Suppressor macrophage treated with lipopolysaccharide for 1 hour (primary cell): ENCODE results near the gene CHD5.

Experiments used
- DNase-seq, 3 donors: peaks; one replicate each; pipeline ENCODE4 v3.0.0-alpha.2; 2020 to 2022

CHD5 gene

DNA sequence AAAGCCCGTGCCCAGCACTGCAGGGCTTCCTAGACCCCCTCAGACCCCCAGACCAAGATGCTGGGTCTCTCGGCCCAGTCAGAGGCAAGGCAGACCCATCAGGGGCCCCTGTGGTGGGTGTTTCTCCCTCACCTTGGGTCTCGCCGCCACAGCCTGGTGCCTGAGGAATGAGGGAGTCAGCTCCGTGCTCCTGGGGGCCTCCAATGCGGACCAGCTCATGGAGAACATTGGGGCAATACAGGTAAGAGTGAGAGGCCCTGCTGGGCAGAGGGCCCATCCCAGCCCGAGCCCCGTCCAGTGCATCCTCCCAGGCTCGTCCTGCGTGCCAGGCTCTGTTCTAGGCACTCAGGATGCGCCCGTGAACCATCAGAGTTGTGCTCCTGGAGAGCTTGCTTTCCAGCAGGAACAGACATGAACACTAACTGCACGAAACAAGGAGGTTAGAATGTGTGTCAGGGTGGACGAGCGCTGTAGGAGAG, 83.0 kb downstream of the CHD5 start:
- DNase-seq = no peak

DNA sequence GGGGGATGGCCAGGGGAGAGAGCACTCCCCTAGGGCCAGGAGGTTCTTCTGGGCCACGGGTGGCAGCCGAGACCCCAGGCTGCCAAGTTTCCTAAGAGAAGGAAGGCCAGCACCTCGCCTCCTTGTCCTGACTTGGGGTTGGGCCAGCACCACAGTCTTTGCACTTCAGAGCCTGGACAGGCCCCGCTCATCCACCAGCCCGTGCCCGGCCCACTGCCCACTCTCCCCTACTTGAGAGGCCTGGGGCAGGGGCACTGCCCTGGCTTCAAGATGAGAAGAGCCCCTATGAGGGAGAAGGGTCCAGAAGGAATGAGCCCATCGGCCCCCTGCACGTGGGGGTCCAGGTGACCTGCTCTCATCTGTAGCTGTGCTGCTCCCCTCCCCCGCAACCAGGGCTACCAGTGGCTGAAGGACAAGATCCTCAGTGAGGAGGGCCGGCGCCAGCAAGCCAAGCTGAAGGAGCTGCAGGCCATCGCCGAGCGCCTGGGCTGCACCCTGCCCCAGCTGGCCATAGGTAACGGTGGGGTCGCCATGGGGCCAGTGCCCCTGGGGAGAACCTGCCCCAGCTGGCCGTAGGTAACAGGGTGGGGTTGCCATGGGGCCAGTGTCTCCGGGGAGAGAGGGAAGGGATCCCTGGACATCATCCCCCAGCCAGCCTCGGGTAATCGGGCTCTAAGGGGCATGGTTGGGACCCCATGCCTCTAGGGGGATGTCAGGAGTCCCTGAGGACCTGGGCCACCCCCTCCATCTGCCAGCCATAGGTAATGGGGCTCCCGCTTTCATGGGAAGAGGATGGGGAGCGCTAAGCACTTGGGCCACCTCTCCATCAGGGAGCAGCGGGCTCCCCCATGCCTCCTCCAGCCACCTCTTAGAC, 83.6 kb downstream of the CHD5 start:
- DNase-seq = no peak

DNA sequence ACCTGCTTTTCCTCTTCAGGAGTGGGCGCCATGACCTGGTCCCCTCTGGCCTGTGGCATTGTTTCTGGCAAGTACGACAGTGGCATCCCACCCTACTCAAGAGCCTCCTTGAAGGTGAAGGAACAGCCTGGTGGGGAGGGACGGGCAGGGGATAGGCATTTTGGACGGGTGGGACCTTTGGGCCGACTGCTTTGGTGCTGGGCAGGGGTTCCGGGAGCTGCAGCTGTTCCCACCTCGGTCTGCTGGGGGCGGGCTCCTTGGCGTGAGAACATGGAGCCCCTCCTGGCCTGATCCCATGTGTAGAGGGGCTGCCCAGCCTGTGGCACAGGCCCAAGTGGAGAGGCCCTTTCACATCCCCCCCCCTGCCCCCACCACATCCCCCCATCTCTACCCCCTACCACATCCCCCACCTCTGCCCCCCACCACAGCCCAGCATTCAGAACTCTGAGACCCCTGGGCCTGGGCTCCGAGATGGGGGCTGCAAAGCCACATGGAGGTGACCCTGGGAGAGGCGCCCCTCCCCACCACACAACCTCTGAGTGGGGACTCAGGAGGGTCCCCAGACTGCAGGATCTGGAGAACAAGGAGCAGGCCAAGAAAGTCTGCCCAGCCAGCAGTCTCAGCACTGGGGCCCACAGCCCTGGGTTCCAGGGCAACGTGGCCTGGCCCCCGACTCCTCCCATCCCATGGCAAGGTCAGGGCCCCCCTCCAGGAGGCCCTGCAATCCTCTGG, 84.4 kb downstream of the CHD5 start:
- no peak for DNase-seq

DNA sequence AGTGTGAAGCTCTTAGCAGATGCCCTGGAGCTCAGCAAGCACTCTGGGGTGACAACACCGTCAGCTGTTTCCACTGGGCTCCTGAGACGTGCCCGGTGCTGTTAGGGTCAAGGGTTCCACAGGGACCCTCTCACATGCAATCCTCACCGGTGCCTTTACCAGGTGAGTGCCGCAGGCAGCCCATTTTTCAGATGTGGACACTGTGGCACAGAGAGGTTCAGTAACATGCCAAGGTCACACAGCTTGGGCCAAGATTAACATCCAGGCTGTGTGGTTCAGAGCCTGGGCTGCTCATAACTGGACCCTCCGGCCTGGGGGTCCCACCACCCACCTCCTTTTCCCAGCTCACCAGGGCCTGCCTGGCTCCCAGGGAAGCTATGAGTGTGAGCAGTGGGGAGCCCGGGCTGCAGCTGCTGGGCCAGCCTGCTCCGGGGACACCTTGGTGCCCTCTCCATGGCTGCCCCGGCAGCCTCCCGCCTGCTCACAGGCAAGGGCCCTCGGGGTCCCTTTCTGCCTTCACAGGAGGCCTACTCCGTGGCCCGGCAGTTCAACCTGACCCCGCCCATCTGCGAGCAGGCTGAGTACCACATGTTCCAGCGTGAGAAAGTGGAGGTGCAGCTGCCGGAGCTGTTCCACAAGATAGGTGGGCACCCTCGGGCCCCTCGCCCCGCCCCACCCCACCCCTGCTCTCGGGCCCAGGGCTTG, 85.2 kb downstream of the CHD5 start:
- DNase-seq = no peak

DNA sequence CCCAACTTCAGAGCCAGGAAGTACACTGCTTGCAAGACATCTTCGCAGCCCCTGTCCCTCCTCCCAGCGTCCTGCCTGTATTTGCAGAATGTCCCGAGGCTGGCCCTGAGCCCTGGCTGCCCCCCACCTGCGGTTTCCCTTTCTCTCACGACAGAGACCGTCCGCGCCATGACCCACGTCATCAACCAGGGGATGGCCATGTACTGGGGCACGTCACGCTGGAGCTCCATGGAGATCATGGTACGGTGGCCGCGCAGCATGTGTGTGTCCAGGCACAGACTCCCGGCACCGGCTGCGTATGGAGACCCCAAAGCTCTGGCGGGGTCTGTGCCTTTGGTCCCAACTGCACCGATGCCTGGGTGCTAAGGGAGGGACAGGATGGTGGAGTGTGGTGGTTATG, 85.9 kb downstream of the CHD5 start:
- no peak for DNase-seq

DNA sequence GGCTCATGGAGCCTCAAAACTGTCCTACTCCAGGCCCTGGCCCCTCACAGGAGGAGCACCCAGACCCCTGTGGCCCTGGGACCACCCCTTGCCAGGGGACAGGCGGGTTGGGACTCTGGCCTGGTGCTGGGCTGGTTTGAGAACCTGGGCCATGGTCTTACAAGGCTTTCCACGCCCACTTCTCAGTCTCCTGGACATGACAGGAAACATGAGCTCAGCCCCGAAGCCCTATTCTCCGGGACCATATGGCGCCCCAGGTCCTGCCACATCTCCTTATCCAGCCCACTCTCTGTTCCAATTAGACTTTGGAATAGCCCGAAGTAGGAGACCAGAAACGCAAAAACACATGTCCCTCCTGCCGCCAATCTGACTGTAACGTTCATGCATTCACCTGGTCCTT, 86.5 kb downstream of the CHD5 start:
- DNase-seq = no peak

DNA sequence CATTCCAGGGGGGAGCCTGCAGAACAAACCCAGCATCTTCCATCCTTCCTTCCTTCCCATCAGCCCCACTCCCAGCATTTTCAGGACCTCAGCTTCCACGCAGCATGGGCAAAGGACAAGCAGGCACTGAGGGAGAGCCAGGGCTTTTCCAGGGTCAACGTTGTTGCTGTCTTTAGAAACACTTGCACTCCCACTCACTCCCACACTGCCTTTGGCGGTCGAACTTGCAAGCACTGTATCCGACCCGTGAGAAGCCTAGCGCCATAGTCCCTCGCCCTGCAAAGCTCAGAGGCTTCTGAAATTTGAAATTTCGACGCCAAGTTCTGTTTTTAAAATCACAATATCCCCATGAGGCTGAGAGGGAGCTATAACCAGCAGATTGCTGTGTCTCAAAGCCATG, 87.0 kb downstream of the CHD5 start:
- no peak for DNase-seq

DNA sequence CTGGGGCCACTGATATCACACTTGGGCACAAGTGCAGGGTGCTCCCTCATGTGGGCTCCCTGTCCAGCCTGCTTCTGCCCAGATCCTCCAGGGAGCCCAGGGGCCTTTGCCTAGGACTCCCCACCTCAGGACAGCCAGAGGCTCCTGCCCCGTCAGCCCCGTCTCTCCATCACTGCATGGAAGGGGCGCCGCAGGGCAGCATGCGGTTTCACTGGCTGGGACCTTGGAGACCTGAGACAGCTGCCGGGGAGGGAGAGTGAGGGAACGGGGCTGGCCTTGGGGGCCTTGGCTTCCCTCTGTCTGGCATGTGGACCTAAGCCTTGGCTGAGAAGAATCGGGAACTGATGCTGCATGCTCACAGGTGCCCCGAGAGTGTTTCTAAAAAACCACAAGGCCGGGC, 87.9 kb downstream of the CHD5 start:
- DNase-seq = no peak

DNA sequence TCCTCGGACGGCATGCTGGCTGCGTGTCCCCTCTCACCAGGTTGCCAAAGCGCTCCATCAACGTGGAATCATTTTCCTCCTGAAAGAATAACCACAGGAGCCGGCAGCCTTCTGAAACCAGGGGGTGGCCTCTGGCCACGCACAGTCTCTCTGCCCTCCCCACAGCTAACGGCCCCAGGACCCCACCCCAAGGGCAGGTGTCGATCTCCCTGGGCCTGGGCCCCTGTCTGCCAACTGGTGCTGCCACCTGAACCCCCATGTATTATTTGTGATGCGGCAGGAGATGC, 88.4 kb downstream of the CHD5 start:
- no peak for DNase-seq

DNA sequence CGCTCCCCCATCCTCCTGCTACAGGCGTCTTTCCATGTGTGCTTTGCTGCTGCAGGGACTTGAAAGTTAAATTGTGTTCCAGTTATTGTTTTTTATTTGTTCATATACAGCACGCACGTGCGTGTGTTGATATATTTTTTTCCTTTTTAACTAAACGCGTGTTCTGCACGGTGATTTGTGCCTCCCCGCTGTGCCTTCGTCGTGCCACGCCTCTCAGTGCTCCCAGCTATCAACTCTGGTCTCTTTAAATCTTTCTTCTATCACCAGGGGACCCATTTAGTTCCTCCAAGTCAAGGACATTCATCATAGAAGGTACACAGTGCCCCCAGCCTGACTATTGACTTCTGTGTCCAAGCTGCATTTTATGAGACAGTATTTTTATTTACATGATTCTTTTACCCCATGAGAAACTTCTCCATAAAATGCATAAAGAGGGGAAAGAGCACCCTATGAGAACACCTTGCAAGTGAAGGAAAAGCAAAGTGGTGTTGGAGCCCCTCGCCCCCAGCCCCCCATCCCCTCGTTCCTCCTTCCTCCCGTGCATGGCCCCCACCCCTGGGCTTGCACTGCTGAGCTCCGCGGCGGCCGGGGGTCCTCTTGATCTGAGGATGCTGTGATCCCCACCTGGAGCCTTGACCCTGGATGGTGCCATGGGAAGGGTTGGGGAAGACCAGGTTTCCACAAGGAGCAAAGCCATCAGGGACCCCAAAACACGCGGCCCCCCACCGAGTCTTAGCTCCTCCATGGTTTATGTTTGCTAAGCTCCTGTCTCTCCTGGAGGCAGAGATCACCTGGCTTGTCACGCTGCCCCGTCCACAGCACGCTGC, 88.9 kb downstream of the CHD5 start:
- DNase-seq = no peak

DNA sequence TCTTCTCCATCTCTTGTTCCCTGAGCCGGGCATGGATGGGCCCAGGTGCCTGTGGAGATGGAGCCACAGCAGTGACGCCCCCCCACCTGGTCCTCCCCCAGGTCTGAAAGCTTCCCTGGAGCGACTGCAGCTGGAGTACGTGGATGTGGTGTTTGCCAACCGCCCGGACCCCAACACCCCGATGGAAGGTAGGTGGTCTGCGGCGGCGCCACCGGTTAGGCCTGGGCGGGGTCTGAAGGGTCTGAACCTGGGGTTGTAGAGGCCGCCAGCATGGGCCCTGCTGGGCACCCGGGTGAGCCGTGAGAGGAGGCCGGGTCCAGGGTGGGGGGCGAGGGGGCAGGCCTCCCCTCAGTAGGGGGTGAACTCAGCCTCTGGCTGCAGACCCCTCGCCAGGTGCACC, 89.8 kb downstream of the CHD5 start:
- no peak for DNase-seq

DNA sequence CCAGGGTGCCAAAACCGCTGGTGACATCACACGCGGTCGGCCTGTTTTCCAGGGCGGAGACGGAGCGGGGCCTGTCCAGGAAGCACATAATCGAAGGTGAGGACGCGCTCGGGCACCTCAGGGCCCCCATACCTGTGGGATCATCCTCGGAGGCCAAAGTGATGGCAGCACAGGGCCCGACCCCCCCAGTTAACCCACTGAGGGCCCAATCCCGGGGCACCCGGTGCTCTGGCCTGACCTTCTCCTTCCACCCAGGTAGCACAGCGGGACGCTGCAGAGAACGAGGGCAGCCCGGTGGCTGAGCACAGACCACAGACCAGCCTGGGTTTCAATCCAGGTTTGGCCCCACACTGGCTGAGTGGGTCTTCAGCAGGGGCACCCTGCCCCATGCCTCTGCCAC, 91.2 kb downstream of the CHD5 start:
- DNase-seq = no peak

DNA sequence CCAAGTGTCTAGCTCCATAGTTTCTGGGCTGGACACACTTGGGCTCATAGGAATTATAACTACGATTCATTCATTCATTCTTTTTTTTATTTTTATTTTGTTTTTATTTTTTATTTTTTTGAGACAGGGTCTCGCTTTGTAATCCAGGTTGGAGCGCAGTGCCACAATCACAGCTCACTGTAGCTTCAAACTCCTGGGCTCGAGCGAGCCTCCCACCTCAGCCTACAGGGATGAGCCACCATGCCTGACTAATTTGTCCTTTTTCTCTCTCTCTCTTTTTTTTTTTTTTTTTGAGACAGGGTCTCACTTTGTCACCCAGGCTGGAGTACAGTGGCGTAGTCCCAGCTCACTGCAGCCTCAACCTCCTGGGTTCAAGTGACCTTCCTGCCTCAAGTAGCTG, 92.2 kb downstream of the CHD5 start:
- no peak for DNase-seq

DNA sequence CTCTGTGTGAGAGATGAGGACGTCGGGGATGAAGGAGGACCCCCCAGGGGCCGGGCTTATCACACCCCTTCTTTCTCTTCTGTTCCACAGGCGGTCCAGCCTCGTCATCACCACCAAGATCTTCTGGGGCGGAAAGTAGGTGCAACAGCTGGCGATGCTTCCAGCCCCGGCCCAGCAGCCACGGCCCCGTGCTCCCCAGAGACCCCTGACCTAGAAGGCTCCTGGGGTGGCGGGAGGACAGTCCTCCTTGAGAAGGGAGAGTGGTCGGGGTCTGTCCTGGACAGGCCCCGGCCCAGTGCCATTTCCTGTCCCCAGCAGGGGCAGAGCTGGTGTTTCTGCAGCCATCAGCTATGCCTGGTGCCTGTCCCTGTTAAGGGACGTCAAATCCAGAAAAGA, 92.7 kb downstream of the CHD5 start:
- no peak for DNase-seq

DNA sequence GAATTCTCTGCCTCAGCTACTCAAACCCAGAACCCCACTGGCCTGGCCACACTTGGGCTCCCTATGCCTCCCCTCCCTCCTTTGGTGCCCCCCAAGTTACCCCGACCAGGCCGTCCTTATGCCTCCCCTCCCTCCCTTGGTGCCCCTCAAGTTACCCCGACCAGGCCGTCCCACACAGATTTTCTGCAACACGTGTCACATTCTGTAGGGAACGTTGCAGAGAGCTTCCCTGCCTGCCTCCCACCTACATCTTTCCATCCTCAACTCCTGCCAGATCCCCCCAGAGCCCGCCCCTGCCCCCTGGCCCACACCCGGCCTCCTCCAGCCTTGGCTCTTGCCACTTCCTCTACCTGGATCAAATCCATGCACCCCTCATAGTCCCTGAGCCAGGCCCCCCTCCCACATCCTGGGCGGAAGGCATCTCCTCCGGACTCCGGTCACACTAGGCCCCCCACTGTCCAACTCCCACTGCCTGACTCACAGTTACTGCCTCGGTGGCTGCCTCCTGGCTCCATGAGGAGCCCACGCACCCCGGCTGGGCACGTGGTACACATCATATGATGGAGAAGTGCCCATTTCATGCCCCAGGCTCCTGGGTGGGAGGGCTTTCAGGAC, 93.3 kb downstream of the CHD5 start:
- DNase-seq = no peak

DNA sequence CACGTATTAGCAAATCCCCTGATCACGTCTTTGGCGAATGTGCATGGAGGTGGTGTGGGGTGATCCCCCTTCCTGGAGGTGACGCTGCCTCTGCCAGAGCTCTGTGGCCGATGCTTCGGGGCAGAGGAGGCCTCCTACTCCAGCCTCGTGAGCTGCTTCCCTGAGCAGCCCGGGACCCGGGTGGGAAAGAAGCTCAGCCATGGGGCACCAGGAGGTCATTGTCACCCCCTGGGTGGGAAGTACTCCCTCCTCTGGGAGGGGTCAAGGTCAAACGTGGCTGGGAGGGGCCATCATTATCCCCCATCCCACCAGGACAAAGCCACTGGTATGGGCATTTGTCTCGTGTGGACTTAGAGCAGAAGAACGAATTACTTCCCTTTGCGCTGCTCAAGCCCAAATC, 93.8 kb downstream of the CHD5 start:
- no peak for DNase-seq

DNA sequence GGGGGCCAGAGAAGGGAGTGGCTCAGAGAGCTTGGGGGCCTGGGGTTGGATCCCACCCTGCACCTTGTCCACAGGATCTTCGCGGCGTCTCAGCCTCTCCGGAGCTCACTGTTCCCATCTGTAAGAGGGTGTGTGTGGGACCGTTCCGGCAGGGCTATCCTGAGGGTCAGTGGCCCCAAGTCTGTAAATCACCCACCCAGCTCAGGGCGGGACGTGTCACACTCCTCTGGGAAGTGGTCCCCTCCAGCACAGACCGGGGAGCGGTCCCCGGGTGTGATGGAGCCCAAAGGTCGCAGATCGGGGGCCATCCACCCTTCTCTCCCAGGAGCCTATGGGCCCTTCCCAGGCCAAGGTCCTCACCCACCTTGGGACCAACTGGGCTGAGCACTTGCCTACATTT, 94.5 kb downstream of the CHD5 start:
- no peak for DNase-seq

DNA sequence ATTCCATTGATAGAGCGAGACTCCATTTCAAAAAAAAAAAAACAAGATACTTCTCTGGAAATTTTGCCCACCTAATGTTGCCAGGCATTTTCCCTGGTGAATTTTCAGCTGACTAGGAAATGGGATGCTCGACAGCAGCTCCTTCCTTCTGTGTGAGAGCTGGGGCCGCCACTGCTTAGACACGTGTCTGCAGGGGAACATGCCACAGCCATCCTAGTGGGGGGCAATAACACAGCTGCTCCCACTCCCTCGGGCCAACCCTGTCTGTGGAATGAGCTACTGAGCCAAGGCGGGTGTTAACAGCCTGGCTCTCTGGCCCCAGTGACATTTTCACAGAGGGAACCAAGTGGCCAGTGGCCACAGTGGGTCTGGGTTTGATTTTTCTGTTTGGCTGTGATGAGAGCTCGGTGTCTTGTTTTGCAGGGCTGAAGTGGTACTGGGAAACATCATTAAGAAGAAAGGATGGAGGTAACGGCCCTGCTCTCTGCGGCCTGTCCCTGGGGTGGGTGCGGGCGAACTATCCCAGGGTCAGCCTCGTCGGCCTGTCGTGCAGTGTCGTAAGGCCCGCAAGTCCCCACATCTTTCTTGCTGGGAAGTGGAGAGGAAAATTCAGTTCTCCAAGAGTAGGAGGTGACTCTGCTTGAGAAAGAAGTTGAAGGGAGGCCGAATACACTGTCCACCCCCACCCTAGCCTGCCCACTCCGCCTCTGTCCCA, 95.2 kb downstream of the CHD5 start:
- no peak for DNase-seq

DNA sequence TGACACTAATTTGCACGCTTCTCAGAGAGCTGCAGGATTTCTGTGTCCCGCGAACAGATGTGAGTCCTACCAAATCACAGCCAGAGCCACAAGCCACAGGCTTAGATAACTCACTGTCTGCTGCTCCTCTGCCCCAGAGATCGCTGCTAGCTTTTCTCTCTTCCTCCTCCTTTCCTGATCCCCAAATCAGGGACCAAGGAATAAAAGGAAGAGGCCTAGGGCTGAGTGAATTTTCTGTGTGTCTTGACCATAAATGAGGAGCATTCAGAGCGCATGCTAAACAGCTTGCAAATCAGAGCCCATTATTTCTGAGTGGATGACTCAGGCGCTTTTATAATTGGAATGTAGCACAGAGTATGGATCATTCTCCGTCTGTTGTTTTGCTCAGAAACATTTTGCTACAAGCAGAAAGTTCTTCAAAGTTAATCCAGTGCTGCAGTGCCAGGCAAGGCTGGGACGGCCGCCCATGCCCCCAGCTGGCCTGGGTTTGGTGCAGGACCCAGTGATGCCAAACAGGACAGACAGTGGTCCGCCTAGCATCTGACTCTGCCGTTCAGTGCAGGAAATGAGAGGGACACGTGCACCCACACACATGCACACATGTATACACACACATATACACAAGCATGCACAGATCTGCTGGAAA, 96.2 kb downstream of the CHD5 start:
- DNase-seq = no peak

DNA sequence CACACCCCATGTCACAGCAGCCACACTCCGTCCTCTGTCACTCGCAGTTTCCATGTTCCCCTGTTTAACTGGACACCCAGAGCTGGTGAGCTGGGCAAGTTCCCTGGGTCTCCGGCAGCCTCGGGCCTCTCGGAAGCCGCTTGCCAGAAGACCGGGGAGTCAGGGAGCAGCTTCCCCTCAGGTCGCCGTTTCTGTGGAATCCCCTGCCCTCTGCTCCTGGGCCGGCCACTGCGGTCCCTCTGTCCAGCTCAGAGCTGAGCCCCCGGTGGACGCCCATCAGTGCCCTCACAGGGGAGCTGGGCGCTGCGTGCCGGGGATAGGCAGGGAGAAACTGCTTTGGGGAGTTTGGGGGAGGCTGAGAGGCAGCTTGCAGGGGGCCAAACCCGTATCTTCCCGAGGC, 96.7 kb downstream of the CHD5 start:
- no peak for DNase-seq

DNA sequence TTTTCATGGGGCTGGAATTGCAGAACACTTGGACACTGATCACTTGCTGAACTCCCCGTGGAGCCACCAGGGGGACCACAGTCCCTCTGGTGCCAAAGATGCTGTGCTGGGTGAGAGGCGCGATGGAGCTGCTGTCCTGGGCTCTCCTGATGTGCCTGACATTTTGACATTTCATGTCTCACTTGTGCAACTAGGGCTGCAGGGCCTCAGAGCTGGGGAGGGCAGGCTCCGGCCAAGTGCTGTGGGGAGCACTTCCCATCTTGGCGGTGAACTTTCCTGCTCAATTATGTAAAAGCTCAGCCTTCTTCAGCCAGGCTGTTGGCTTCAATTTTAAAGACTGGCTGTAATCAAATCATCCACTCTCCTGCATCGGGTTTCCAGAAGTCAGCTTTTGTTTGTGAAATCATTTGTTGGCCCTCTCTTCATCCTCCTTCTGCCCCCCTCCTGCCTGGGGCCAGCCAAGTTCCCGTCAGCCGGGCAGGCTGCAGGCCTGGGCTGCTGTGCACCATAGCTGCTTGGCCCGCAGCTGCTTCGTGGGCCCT, 97.6 kb downstream of the CHD5 start:
- peak in 1 of 3 donors; percentile 4 for DNase-seq
